Ecto neural progenitor cell (in vitro differentiated cells): ENCODE results near the gene GPHN.
"Not testable (repeated sequence)": the region's sequence is repeated elsewhere in the genome, so short reads cannot be mapped to it uniquely, and the experiment has no call there.

Source experiments
- DNase-seq: peaks from one replicate; pipeline ENCODE4 v3.0.0-alpha.2; 2018; ENCODE audit warnings: low spot score

GPHN gene

DNA sequence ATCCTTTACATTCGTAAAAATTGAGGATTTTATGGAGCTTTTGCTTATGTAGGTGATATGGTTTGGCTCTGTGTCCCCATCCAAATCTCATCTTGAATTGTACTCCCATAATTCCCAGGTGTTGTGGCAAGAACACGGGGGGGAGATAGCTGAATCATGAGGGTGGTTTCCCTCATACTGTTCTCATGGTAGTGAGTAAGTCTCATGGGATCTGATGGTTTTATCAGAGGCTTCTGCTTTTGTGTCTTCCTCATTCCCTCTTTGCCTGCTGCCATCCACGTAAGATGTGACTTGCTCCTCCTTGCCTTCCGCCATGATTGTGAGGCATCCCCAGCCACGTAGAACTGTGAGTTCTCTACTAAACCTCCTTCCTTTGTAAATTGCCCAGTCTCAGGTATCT lies 5.1 kb upstream of the GPHN start:
- DNase-seq = not testable (repeated sequence)

DNA sequence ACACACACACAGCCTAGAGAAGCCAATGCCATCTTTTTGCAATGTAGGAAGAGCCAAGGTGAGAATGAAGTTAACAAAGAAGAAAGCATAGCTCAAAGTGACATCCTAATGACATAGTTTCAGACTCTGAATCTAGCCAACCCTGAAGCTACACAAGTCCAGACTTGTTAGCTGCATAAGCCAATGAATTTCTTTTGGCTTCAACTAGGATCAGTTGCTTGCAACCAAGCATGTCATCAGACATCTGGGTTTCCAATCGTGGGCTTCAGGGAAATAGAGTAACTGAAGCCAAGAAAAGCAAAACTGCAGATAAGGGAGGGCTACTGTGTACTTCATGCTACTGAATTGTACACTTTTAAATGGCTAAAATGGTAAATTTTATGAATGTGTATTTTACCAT lies 4.4 kb upstream of the GPHN start:
- DNase-seq = no peak

DNA sequence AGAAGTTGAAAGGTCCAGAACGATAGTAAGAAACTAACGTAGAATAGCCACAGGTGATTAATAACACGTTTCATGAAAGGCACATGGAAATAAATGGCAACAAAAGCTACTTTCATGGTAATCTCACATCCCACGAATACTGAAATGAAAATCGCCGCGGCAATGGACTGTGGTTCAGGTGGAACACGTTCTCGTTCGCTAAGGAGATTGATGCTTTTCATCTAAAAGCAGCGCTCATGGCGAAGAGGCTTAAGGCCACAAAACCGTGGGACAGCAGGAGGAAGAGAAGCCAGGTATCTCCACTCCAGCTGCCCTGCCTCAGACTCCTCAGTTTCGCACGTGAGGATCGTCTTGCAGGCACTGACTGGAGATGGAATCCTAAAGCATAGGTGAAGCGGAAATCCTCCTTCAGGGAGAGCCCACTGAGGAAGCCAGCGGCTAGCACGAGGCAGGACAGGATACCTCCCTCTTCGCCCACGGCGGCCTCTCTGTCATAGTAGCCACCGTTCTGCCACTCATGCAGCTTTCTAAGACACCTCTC lies 696 bp upstream of the GPHN start:
- DNase-seq = no peak

DNA sequence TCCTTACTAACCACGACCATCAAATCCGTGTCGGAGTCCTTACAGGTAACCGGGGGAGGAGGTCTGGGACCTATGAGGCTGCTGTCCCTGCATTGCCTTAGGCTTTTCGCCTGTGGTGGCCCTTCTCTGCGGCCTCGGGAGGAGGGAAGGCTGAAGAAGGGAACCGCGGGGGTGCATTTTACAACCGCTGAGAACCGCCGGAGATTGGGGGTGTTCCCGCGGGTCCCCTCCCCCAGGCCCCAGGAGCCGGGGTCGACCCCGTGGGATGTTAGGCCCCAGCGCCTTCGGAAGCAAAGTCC lies 549 bp downstream of the GPHN start:
- DNase-seq = no peak

DNA sequence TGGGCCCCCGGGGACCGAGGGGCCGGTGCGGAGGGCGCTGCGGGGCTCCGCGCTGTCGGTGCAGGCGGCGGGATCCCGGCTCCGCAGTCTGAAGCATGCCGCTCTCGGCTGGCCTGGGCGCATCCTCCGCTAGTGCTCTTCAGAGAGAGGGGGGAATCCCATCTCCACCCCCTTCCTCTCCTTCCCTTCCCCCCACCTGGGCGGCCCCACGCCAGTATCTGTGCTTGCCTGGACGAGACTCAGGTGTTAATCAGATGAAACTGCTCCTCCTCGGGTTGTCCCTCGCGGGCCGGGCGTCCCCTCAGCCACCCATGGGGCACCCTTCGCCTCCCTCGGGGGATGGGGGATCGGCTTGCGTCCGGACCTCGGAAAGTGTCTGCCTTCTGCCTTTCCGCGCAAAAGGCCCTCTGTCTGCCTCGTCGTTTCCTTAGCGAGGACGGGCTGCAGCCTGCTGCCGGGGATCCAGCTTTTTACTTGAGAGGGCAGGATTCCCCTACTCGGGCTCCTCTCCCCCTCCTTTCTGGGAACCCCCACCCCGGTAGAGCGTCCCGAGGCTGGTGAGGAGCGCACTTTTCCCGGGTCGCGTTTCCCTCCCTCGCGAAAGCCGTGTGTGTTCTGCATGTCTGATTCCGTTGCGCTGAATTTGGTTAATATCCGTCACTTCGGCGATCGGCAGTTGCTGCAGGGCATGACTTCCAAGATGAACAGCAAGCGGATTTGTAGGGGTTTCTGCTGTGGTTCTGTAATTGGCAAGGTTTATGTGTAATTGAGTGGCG lies 1.1 kb downstream of the GPHN start:
- peak; percentile 65 for DNase-seq

DNA sequence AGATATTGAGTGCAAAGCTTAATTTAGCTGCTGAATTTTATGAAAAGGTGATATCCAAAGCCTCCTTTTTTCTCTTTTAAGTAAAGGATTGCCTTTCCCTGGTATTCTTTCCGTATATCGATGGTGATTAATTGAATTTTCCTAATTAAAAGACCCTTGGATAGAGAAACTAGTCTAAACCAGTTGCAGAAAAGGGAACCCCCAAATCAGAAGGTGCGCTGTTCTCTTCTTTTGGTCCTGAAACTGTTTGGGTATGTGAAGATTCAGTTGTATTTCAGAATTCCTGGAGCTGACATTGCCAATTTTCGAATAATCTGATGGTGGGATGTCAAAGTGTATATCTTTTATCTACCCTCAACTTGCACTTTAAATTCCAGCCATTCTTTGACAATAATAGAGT lies 1.9 kb downstream of the GPHN start:
- no peak for DNase-seq

DNA sequence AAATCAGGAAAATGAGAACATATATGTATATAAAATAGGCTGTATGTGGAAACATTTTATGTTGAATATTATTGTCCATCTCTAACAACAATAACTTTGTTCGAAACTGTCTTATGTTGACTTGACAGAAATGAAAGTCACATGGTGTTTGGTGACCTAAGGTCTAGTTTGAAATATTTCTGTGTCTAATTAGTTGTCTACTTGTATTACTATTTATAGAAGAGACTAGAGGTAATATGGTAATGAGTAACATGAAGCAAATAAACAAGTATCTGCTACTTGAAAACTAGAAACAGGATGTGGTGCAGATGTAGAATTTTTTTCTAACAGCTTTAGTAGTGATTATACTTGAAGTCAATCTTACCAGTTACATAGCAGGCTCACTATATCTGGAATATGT lies 3.9 kb downstream of the GPHN start:
- no peak for DNase-seq

DNA sequence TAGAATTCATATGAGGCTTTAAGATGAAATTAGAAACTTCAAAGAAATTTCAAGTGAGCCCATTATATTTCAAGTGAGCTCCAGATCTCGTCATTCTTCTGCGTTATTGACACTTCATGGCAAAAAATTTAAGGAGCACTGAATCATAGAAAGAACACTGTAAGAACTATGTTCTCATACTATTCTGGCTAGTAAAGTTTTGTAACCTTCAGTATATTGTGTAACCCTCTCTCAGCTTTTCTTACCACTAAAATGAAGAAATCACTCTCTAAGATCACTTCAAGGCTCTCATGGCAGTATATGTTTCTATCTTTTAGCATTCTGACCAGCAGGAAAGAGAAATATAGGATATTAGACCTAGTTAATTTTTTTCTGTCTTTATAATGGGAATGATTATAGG lies 6.3 kb downstream of the GPHN start:
- DNase-seq = no peak

DNA sequence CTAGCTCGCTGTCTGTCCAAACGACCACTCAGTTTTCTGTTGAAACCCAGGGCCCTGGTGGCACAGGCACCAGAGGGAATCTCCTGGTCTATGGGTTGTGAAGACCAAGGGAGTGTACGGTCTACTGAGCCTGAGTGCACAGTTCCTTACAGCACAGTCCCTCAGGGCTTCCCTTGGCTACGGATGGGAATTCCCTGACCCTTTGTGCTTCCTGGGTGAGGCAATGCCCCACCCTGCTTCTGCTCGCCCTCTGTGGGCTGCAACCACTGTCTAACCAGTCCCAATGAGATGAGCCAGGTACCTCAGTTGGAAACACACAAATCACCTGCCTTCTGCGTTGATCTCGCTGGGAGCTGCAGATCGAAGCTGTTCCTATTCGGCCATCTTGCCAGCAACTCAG lies 22.6 kb downstream of the GPHN start:
- no peak for DNase-seq

DNA sequence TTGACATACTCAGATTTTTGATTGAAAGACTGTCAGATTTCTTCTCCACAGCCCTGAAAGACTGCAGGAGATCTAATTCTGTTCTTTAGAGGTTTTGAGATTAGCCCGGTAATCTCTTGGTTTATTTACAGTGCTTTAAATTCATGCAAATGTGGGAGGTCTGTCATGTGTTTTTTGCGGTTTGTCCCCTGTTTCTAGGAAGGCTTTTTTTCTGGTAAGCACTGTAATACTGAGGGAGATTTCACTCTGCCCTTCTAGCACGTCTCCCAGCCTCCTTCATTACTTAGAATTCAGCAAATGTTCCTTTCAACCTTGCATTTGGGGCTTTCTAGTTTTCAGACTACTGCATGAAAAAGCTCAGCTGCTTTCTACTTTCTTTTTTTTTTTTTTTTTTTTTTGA lies 31.1 kb downstream of the GPHN start:
- DNase-seq = no peak

DNA sequence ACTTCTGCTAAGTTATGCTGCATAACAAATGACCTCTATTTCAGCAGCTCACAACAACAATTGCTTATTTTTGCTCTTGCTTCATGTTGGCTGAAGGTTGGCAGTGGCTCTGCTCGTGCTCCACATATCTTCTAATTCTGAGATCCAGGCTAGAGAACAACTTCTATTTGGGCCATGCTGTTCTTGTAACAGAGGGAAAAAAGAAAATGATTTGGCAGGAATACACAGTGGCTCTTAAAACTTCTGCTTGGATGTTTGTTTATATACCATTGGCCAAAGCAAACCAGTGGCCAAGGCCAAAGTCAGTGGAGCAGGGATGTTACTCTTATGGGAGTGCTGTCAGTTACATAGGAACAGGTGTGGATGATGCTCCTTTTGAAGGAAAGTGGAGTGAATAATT lies 32.1 kb downstream of the GPHN start:
- DNase-seq = no peak

DNA sequence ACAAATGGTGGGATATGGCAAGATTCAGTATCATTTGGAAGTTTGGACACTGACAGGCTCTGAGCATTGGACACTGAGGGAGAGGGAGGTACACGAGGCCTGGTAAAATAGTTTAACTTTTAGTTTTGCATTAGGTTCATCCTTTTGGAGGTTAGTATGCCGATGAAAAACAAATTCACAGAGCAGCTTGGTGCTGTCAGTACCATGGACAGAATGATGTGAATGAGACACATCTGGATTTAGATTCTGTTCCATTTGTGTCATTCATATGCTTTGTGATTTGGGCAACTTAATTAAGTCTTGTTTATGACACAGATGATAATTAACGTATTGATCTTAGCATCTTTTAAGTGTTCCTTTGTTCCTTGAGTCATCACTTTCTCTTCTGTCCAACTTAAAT lies 33.7 kb downstream of the GPHN start:
- no peak for DNase-seq

DNA sequence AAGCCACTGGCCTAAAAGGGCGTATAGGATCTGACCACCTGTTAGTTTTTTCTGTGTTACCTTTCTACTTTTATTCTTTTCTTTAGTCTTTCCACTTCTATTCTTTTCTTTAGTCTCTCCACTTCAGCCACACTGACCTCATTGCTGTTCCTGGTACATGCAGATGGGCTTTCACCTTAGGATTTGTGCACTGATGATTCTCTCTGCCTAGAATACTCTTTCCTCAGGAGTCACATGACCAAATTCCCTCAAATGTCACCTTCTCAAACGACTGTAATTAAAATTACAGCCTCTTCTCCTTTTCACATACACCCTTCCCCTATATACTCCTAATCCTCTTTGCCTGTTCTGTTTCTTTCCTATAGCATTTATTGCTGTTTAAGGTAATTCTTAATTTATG lies 36.0 kb downstream of the GPHN start:
- no peak for DNase-seq

DNA sequence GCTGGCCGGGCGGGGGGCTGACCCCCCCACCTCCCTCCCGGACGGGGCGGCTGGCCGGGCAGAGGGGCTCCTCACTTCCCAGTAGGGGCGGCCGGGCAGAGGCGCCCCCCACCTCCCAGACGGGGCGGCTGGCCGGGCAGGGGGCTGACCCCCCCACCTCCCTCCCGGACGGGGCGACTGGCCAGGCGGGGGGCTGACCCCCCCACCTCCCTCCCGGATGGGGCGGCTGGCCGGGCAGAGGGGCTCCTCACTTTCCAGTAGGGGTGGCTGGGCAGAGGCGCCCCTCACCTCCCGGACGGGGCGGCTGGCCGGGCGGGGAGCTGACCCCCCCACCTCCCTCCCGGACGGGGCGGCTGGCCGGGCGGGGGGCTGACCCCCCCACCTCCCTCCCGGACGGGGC lies 37.2 kb downstream of the GPHN start:
- not testable (repeated sequence) for DNase-seq

DNA sequence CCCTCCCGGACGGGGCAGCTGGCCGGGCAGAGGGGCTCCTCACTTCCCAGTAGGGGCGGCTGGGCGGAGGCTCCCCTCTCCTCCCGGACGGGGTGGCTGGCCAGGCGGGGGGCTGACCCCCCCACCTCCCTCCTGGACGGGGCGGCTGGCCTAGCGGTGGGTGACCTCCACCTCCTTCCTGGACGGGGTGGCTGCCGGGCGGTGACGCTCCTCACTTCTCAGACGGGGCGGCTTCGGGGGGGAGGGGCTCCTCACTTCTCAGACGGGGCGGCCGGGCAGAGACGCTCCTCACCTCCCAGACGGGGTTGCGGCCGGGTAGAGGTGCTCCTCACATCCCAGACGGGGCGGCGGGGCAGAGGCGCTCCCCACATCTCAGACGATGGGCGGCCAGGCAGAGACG lies 37.8 kb downstream of the GPHN start:
- DNase-seq = not testable (repeated sequence)

DNA sequence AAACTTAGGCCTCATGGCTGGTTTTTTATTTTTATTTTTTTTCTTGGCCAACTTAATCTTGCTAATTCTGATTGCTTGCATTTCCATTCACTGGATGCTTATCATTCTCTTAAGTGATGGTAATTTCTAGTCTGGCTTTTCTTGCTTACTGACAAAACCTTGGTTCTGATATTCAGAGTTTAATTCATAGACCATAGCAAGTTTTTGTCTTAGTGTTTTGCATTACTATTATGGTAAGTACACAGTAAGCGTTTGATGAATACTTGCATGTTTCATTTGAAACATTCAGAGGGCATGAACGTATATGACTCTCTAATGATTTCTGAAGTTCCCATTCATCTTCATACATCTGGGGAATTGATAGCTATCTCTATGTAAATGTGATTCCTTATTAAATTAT lies 55.8 kb downstream of the GPHN start:
- no peak for DNase-seq

DNA sequence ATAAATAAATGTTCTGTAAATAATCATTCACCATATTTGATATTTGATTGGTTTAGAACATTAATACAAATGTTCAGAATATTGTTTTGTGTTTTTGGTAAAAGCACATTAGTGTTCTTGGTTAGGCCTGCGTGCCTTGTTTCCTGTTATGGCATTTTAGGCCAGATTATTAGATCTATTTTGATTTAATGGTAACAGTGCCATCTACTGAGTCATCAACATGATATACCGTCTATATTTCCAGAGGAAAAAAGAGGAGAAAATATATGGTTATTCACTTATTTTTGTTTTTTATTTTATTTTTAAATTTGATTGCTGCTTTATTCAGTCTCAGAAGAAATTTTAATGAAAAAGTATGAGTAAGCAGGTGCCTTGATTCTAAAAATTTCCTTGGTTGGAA lies 60.3 kb downstream of the GPHN start:
- DNase-seq = no peak

DNA sequence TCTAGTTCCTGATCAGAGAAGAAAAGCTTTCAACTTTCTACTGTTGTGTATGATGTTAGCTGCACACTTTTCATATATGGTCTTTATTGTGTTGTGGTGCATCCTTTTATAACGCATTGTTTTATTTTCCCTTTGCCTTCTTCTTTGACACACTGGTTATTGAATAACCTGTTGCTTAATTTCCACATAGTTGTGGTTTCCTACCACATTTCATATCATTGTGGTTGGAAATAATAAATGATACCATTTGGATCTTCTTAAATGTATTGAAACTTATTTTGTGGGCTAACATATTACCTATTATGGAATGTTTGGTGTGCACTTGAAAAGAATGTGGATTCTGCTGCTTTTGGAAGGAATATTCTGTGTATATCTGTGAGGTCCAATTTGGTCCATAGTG lies 64.9 kb downstream of the GPHN start:
- no peak for DNase-seq

DNA sequence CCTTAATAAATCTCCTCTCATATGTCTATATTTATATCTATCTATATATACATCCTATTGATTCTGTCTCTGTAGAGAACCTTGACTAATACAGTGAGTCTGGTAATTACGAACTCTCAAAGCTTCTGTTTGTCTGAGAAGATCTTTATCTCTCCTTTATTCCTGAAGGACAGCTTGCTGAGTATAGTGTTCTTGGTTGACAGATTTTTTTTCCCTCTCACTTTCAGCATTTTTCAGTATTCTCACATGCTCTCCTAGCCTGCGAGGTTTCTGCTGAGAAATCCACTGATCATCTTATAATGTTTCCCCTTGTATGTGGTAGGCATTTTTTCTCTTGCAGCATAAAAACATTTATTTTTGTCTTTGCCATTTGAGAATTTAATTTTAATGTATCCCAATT lies 67.1 kb downstream of the GPHN start:
- DNase-seq = no peak

DNA sequence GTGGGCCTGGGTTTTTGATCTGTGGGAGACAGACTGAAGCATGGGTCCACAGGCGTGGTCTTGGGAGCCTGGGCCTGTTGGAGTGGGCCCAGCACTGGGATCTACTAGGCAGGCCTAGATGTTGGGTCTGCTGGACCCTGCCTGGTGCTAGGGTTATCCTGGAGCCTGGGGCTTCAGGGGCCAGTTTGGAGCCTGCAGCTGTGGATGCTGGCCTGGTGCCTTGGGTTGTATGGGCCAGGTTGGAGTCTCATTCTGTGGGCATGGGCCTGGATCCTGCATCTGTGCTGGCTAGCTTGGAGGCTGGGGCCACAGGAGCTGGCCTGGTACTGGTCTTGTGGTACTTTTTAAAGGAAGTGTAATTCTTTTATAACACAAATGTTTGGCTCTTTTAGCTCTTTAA lies 68.0 kb downstream of the GPHN start:
- DNase-seq = no peak

DNA sequence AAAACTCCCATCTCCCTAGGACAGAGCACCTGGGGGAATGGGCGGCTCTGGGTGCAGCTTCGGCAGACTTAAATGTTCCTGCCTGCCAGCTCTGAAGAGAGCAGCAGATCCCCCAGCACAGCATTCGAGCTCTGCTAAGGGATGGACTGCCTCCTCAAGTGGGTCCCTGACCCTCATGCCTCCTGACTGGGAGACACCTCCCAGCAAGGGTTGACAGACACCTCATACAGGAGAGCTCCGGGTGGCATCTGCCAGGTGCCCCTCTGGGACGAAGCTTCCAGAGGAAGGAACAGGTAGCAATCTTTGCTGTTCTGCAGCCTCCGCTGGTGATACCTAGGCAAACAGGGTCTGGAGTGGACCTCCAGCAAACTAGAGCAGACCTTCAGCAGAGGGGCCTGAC lies 79.8 kb downstream of the GPHN start:
- DNase-seq = not testable (repeated sequence)

DNA sequence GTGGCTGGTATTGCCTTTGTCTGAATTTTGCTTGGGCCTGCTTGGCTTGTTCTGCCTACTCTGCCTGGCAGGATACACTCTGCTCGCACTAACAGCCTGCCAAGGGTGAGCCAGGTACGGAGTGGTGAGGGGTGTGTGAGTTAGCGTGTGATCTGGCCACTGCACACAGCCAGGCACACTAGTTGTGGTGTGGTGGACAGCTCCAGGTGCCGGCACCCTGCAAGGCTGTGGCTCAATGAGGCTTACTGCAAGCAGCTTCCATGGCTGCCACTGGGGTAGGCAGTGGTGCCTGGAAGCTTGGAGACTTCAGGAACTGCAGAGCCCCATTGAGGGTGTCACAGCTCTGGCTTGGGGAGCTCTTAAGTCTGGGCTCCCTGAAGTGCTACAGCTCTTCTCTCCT lies 87.4 kb downstream of the GPHN start:
- DNase-seq = no peak

DNA sequence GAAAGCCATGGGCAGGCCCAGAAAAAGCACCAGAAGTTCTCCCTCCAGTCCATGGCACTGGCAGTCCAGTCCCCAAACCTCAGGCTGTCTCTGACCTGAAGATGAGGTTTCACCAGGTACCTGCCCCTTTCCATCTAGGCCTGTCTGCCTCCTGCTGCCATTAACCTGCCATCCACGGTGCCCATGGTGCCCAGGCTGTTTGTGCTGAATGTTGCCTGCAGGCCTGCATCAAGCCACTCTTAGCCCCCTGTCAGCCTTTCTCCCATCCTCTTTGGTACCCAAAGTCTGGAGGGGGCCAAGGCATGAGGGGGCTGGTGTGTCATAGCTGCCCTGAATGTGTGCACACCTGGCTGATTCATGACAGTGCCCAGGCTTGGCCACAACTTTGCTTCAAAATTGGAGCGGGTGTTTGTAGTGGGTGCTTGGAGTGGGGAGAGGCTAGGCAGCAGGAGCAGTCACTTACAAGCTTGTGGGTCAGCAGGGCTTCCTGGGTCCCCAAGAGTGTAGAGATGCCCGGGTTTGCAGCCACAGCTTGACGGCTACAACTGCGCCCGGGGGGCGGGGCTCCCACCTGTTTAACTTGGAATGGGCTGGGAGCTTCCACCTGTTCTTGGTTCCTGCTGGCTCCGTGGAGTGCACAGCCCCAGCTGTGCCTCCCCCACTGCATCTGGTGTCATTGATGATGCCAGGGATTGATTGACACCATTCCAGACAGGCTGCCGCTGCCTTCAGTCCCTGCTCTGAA lies 88.5 kb downstream of the GPHN start:
- no peak for DNase-seq

DNA sequence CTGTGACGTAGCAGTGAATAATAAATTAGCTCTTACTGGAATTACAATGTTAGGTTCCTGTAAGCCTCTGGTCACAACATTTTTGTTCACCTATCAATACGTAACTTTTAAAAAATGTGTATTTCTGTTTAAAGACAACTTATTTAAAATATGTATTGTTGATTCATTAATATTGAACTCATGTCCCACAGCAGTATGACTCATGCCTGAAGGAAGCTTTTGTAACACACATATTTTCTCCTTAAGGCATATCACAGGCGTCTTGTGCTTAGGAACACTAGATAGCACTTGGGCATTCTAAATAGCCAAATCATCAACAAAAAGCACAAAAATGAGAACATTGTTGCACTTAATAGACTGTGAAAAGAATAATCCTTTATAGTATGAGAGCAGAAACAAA lies 92.5 kb downstream of the GPHN start:
- DNase-seq = no peak
